Islet of Langerhans (tissue), 1 donor: ENCODE data around the gene TMEM169.

Experiments used
- FAIRE-seq: peaks from one replicate; lab custom pipeline; 2011; peaks lifted over from hg19 to GRCh38; lab: Jason Lieb, UNC

TMEM169 gene, protein sequence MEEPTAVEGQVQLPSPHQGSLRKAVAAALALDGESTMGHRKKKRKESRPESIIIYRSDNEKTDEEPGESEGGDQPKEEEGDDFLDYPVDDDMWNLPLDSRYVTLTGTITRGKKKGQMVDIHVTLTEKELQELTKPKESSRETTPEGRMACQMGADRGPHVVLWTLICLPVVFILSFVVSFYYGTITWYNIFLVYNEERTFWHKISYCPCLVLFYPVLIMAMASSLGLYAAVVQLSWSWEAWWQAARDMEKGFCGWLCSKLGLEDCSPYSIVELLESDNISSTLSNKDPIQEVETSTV

DNA sequence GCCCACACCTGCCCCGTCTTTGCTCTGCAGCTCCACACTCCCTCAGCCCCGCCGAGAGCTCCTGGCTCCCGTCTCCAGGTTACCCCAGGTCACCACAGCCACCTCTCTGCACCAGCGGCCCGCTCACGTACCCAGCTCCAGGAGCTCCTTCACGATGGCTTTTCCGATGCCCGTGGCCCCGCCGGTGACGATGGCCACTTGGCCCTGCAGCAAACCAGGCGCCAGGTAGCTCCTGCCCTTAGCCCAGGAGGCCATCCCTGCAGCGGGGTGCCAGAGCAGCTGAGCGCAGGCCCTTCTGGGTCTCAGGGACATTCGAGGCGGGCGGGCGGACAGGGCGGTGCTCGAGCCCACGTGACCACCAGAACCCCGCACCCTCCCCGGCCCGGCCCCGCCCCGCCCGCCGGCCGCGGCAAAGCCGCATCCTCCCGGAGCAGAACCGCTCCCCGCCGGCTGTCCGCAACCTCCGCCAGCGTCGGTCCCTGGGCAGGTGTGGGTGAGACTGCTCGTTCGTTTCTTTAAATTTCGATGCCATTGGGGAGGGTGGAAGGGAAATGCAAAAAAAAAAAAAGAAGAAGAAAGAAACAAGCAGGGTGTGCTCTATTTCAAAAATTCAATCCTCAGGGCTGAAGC is at the start of gene TMEM169, which contains the start of gene PECR:
TMEM169 (plus strand) TSS at position 433 of the 630 bp plus-strand sequence. CDS start 14,045 bp downstream, outside the sequence.
PECR (minus strand) TSS at position 323 of the 630 bp plus-strand sequence; CDS start at position 255, 68 bp downstream.
- FAIRE-seq: no peak

DNA sequence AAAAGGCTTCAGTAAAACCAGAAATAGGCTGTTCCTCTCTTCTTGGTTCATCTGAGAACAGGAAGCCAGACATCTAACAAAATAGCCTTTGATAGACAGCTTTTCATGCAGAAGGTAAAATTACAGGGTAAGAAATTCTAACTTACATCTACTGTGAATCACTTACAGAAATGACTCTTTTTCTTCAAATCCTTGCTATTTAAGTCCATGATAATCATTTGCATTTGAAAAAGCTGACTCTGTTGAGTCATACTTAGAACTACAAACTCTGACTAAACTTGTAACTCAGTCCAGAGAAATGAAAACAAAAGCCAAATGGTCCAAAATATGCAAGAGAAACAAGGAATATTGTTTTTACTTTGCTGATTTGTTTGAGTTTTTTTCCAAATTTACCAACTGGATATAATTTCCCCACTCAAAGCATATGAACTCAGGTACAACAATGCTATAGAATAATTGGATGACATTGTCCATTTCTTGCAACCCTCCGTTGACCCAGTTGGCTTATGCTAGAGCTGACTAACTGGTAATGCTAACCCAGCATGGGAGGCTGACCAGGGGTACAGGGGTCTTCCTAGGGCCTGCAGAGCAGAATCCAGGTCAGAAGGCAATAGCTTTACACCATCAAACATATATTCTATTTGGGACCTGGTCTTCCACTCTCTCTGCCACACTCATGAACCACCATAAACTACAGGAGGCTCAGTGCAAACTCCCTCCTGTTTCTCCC is 49.6 kb upstream of the TMEM169 start:
- FAIRE-seq: no peak

DNA sequence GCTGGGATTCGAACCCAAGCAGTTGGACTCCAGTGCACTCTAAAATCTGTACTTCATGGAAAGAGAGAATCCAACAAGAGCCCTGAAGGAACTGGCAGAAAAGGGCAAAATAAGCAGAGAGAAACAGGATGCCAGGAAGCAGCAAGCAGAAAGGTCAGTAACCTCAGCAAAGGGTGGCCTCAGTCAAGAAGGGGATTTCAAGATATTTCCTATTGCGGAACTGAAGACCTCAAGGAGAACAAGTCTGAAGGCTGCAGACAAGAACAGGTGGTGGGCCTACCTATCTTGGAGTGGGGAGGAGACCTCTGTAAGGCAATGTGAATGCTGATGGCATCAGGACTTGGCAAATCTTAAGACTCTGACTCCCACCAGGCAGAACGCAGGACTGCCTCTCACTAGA is 48.3 kb upstream of the TMEM169 start:
- no peak for FAIRE-seq

DNA sequence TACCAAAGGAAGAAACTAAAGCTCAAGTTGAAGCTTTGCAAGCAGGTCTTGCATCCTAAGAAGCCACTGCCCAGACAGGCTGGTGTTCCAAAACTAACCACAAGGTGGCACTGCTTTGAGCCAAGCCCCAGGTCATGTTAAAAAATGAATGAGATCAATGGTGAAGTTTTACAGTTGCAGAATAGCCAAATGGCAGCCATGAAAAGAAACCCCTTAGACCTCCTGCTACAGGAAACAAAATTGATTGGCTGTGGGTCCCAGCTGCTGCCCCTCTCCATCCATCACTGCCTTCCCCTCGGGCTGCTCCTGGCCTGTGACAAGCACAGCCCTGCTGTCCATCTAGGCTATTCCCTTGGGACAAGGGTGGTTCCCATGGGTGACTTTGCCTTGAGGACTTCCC is 47.7 kb upstream of the TMEM169 start:
- FAIRE-seq: no peak

DNA sequence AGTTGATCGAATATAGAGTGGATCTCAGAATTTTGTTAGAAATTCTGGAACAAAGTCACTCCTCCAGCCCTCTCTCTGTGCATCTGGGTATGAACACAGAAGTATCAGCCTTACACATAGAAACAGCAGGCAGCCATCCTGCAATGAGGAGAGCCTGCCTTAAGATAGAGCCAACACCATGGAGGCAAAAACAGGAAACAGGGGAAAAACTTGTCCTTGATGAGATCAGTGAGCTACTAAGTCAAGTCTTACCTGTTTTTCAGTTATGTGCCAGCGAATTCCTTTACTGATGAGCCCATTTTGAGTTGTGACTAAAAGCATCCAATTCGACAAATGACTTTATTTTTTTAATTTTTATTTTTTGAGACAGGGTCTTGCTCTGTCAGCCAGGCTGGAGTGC is 41.8 kb upstream of the TMEM169 start:
- FAIRE-seq: no peak

DNA sequence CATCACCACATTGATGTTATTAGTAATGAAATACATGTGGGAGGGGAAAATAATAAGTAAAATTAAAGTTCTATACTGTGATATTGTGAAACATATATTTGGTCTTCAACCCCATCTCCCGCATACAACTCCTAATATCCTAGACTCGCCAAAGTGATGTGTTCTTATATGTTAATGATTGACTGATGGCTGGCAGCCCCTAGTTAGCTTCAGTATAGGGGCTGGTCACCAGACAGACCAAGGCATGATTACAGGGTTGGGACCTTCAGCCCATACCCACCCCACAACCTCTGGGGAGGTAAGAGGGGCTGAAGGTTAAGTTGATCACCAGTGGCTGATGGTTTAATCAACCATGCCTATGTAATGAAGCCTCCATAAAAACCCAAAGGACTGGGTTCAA is 40.3 kb upstream of the TMEM169 start:
- no peak for FAIRE-seq

DNA sequence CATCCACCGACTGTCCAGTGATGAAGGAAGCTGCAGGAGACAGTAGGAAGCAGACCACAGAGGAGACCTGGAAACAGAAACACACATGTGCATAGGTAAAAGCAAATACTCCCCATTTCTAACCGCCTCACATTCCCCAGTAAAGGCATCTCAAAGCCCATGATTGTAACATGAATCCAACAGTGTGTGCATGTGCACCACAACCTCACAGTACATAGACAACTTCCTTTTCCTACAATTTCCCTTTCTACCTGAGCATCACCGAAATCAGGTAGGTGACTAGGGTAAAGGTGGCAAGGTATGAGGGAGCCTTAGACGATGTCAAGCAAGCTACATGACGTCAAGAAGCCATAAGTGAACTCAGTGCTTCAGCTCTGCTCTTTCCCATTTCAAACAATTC is 37.8 kb upstream of the TMEM169 start:
- FAIRE-seq: no peak

DNA sequence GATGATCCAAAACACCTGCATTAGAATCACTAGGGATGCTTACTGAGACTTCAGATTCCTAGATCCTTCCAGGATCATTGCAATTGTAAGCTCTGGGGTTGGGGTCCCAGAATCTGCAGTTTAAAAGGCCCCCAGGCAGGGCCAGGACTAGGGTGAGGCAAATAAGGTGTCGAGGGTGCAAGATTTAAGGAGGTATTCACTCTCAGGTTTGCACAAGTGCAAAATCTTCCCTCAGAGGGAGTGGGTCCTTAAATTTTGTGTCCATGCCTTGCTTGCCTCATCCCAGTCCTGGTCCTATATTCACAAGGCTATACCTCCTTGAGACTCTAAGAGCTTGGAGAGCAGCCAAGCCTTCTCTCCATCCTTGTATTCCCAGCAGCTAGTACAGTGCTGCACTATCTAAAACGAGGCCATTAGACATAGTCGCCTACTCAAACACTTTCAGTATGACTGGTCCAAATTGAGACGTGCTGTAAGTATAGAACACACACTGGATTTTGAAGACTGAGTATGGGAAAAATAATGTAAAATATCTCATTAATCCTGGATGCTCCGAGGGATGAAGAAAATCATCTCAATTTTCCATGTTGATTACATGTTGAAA is 36.7 kb upstream of the TMEM169 start:
- FAIRE-seq: no peak

DNA sequence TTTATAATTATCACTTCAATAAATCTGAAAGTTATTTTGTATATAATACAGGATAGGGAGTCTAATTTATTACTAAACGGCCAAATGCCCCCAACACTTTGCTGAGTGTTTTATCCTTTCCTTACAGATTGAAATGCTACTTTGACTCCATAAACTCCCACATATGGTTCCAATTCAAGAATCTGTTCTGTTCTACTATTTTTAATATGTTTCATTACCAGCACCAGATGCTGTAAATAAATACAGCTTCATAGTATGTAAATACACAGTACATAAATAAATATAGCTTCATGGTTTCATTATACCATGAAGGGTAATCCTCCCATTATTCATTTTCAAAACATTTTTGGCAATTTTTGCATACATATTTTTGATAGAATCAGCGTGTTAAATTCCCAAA is 34.3 kb upstream of the TMEM169 start:
- FAIRE-seq: no peak

DNA sequence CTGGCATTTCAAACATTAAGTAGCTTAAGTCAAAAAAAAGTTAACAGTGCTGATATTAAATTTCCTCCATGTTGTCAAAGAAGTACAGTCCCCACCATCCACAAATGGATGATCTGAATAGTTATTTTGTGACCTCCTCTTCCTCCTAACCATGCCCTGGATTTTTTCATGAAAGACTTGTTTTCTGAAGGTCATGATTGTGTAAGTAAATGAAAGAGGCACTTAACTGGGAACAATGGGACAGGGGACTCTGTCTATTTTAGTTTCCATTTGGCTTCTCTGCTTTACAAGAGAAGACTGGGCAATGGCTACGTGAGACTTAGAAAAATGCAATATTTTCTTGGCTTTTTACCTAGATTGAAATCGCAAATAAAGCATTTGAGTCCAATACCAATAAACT is 32.3 kb upstream of the TMEM169 start:
- no peak for FAIRE-seq

DNA sequence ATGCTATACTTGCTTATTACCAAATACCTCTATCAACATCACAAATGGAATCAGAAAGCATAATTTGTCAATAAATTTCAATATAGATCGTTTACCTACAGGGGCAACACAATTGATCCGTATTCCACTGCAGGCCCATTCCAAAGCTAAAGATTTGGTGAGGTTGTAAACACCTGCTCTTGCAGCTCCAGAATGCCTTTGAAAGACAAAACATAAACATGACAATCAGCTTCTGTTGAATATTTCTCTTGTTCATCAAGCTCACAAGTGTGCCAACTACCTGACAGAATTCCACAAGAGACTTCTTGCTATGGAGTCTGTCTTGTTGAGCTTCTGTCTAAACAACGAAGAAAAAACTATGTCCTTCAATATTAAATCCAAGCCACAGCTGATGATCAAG is 30.4 kb upstream of the TMEM169 start:
- no peak for FAIRE-seq

DNA sequence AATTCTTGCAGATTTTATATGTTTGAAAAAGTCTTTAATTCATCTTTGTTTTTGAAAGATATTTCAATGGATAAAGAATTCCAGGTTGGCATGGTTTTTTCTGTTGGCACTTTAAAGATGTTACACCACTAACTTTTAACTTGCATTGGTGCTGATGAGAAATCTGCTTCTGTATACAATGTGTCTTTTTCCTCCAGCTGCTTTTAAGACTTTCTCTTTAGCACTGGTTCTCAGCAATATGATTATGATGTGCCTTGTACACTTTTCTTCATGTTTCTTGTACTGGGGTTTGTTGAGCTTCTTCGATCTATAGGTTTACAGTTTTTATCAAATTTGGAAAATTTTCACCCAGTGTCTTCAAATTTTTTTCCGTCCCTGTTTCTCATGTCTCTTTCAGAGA is 29.3 kb upstream of the TMEM169 start:
- no peak for FAIRE-seq

DNA sequence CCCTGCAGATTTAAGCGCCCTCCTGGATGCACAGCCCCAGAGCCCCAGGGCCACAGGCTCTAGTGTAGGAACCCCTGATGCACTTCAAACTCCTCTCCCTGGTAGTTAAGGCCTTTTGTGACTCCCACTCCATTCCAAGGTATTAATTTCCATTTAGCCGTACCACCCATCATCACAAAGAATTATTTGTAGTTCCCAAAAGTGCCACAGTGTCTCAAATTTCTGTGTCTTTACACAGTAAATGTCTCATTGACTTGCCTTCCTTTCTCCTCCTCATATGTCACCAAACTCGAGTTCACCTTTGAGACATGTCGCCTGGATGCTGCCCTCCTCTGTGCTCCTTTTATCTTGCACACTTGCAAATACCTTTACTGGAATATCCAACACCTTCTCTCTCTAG is 26.0 kb upstream of the TMEM169 start:
- FAIRE-seq: no peak

DNA sequence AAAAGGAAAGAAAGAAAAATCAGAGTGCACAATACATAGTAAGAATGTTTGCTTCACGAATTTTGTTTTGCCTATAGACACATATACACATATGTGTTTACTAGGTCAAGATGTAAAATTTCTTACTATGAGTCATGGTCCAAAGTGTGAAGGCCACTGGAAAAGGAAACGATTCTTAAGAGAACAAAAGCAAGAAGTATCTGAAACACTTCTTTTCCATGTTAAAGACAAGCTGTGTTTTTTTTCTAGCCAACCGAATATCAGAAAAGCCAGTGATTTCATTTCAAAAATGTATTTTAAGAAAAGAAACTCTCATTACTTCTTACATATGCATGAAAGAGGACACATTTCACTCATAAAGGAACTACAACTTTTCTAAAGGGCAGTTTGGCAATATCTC is 25.0 kb upstream of the TMEM169 start:
- no peak for FAIRE-seq

DNA sequence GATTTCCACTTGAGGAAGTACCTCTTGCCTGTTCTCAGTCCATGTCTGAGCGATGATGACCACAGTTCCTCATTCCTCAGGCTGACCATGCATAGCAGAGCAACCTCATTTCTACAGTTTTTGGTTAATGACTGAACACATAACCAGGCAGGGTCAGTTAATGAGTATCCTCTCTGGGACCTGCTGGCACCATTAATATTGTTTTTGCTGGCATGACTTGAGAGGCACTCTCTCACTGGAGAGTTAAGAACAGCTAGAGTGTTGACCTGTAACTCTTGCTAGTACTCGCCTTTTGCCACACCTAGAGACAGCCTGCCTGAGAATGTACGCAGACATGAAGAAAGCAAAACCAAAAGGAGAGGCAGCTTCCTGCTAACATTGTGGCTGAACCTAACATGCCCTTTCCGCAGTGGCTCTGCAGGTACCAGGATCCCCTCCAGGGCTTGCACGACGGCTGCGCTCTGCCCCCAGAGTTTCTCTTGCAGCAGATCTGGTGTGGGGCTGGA is 24.0 kb upstream of the TMEM169 start:
- no peak for FAIRE-seq

DNA sequence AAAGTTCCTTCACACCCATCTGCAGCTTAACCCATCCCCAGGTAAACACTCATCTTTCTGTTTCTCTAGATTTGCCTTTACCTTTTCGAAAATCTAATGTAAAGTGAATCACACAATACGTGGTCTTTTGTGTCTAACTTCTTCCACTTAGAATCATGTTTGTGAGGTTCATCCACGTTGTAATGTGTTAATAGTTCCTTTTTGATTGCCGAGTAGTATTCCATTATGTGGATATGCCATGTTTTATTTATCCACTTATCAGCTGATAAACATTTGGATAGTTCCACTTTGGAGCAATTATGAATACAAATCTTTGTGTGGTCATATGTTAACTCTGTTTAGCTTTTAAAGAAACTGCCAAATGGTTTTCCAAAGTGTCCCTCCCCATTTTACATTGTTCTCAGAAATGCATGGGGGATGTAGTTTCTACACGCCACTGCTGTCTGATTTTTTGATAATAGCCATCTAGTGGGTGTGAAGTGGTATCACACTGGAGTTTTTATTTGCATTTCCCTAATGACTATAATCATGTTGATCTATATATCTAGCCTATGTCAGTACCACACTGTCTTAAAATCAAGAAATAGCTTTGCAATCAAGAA is 22.4 kb upstream of the TMEM169 start:
- no peak for FAIRE-seq

DNA sequence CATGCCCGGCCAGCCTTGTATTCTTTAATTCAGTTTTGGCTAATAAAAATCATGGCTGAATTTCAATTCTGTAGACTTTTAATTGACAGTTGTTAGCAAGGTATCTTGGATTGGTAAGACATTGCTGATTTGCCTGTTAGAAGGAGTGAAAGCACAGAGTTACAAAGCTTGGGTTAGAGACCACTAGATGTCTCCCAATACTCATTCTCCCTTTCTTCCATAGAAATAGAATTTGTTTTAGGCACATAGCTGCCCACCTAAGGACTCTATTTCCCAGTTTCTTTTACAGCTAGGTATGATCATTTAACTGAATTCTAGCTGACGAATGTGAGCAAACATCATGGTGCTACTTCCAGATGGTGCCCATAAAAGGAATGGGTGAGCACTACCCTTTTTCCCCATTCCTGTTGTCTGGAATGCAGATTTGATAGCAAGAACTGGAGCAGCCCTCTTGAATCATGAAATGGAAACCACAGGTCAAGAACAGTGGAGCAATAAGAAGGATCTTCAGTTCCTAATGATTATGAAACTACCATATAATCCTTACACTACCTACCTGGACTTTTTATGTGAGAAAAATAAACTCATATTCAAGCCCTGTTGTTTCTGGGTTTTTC is 17.6 kb upstream of the TMEM169 start:
- no peak for FAIRE-seq

DNA sequence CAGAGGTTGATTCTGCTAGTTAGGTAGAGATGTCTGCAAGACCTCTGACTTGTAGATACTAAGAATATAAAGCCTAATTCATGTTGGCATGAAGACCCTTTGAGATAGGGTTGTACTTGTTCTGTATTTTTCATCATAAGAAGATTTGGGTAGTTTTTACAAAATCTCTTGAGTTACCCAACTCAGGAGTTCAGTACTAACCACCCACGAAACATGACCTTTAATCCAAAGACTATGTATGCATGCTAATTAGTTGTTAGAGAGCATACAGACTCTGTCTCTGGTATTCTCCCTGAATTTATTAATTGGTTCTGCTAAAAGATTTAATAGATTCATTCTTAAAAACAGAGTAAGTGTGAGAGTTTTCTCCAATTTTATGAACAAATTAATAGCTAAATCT is 17.1 kb upstream of the TMEM169 start:
- no peak for FAIRE-seq

DNA sequence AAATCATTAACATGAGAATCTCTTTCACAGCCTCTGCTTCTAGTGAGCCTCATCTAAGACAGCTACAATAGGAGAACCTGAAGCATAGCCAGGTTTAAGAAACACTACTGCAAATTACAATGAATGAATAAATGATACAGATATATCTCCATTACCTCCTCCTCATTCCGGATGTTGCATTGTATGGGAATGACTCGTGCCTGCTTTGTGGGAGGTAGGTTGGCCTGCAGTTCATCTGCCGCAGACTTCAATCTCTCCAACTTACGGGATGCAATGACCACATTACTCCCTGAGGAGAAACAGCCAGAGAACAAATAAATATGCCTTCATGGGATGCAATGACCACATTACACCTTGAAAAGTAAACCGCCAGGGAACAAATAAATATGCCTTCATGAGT is 15.5 kb upstream of the TMEM169 start:
- no peak for FAIRE-seq

DNA sequence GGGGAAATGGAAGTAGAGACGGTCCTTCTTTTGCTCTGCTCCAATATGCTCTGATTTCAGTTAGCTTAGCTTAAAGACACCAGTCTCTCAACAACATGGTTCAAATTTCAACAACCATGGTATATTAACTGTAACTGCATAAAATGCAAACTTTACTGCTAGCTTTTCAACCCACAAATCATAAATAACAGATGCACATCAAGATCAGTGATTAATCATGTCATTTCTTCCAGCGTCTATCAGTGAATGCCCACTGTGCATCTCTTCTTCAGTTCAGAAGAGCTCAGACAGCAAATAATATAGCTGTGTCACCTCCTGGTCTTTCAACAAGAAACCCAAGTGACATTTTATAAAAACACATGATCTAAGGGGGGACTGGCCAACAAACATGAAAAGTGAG is 12.7 kb upstream of the TMEM169 start:
- no peak for FAIRE-seq

DNA sequence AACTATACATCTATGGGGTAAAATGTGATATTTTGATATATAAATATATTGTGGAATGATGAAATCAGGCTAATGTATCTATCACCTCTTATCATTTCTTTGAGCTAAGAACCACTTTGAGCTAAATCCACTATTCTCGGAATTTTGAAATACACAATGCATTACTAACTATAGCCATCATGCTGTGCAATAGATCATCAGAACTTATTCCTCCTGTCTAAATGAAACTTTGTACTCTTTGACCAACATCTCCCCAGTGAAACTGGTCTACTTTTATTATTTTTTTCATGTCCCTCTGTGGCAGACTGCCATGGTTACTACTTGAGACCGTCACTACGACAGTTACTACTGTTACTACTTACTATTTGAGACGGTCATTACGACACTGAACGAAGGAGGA is 11.5 kb upstream of the TMEM169 start:
- no peak for FAIRE-seq
